Neutrophil (primary cell): ENCODE results near the gene NPAS2.

Source experiments
- H3K27ac ChIP-seq: fragments of 200-600 bp; sonication (generic); 2 replicates; pipeline ENCODE4 v1.5.1; 2016; ENCODE audit warnings: mild to moderate bottlenecking, moderate library complexity
- H3K27me3 ChIP-seq: fragments of 200-600 bp; sonication (generic); 2 replicates; pipeline ENCODE4 v1.6.0; 2016; ENCODE audit warnings: mild to moderate bottlenecking
- H3K36me3 ChIP-seq: fragments of 200-600 bp; sonication (generic); 2 replicates; pipeline ENCODE4 v1.5.1; 2017
- H3K4me1 ChIP-seq, 2 experiments: fragments of 200-600 bp in 1 of 2; sonication (generic) in 1 of 2; 1 replicate in 1 of 2; 2 replicates in 1 of 2; pipeline versions ENCODE4 v1.5.1 to v1.6.1; 2013 to 2016; ENCODE audit warnings: low read depth in 1 of 2, low read length in 1 of 2, mild to moderate bottlenecking in 1 of 2, moderate library complexity in 1 of 2; ENCODE audit not compliant: control insufficient read depth in 1 of 2, insufficient read depth in 1 of 2
- H3K4me3 ChIP-seq, 2 experiments: fragments of 200-600 bp in 1 of 2; sonication (generic) in 1 of 2; 1 replicate in 1 of 2; 2 replicates in 1 of 2; pipeline ENCODE4 v1.5.1; 2013 to 2016; ENCODE audit warnings: low read depth in 1 of 2, low read length in 1 of 2, mild to moderate bottlenecking in 1 of 2, moderate library complexity in 1 of 2
- H3K9me3 ChIP-seq: fragments of 200-600 bp; sonication (generic); 2 replicates; pipeline ENCODE4 v1.5.1; 2016
- TF ChIP-seq, protein P1 (sequence below): fragments of 200-600 bp; sonication (generic); IDR thresholded peaks from 2 replicates; pipeline ENCODE4 v1.5.1; 2016; ENCODE audit warnings: antibody characterized with exemption

NPAS2 gene

GRCh38 chr2:100789361-100789760, 30.6 kb upstream of the NPAS2 start:
- no peak overlapping the region for H3K27ac ChIP-seq
- no peaks in the 10 kb centered on the region for H3K27me3 ChIP-seq
- TF ChIP-seq, protein P1, sequence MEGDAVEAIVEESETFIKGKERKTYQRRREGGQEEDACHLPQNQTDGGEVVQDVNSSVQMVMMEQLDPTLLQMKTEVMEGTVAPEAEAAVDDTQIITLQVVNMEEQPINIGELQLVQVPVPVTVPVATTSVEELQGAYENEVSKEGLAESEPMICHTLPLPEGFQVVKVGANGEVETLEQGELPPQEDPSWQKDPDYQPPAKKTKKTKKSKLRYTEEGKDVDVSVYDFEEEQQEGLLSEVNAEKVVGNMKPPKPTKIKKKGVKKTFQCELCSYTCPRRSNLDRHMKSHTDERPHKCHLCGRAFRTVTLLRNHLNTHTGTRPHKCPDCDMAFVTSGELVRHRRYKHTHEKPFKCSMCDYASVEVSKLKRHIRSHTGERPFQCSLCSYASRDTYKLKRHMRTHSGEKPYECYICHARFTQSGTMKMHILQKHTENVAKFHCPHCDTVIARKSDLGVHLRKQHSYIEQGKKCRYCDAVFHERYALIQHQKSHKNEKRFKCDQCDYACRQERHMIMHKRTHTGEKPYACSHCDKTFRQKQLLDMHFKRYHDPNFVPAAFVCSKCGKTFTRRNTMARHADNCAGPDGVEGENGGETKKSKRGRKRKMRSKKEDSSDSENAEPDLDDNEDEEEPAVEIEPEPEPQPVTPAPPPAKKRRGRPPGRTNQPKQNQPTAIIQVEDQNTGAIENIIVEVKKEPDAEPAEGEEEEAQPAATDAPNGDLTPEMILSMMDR: no peak
- H3K4me1 ChIP-seq: no peaks in the 10 kb centered on the region
- H3K4me3 ChIP-seq: no peak overlapping the region
- no peaks in the 10 kb centered on the region for H3K36me3 ChIP-seq
- H3K9me3 ChIP-seq: no peaks in the 10 kb centered on the region

DNA sequence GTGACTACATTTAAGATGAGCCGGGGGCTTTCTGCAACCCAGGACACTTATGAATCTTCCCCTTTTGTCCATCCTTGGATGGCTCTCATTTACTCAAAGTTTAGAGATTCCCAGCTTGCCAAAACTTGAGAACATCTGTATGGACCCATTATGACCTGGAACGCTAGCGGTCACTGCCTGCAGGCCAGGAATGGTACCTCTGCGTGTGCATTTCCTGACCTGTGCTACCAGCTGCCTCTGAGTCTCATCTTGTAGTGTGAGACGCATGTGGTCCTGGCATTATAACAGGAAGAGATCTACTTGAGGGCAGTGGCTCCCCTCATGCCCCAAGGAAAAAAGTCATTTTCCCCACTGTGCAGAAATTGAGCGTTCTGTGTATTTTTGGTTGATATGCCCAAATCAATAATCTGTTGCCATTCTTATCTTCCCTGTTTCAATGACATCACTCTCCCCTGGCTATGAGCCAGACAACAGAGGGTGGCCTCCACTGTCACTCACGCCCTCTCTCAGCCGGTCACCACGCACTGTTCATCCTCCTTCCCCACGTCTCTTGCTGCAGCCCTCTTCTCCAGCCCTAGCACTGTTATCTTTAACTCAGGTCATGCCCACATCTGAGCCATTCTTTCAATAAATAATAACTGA, 28.5 kb upstream of the NPAS2 start:
- no peaks in the 10 kb centered on the region for H3K9me3 ChIP-seq
- H3K4me3 ChIP-seq: no peak overlapping the region
- H3K27me3 ChIP-seq: peaks cover 2% of the 10 kb centered on the region
- no peak overlapping the region for H3K27ac ChIP-seq
- H3K36me3 ChIP-seq: no peaks in the 10 kb centered on the region
- no peaks in the 10 kb centered on the region for H3K4me1 ChIP-seq
- TF ChIP-seq, protein P1: no peak

GRCh38 chr2:100791936-100792308, 28.0 kb upstream of the NPAS2 start:
- Histone ChIP-seq H3K4me1 (no peaks in the 10 kb centered on the region), H3K27me3 (peaks cover 7% of the 10 kb centered on the region), H3K36me3 (no peaks in the 10 kb centered on the region), H3K9me3 (no peaks in the 10 kb centered on the region), H3K27ac (no peak overlapping the region), H3K4me3 (no peak overlapping the region)
- TF ChIP-seq, protein P1: no peak

- H3K36me3 ChIP-seq: no peaks in the 10 kb centered on the region
- H3K9me3 ChIP-seq: no peaks in the 10 kb centered on the region
These were observed 26.7 kb upstream of the NPAS2 start for GRCh38 chr2:100793220-100793619.

GRCh38 chr2:100793982-100794381, 26.0 kb upstream of the NPAS2 start:
- H3K4me1 ChIP-seq: no peaks in the 10 kb centered on the region
- no peaks in the 10 kb centered on the region for H3K36me3 ChIP-seq
- TF ChIP-seq, protein P1: no peak
- no peak overlapping the region for H3K27ac ChIP-seq
- H3K9me3 ChIP-seq: no peaks in the 10 kb centered on the region
- peaks cover 8% of the 10 kb centered on the region for H3K27me3 ChIP-seq
- H3K4me3 ChIP-seq: no peak overlapping the region

More at GRCh38 chr2:100793220-100793619, 26.7 kb upstream of the NPAS2 start:
- Histone ChIP-seq H3K4me1 (no peaks in the 10 kb centered on the region), H3K4me3 (no peak overlapping the region), H3K27me3 (peaks cover 8% of the 10 kb centered on the region), H3K27ac (no peak overlapping the region)
- TF ChIP-seq, protein P1: no peak
